Measurements from ENCODE around the gene MIOX.

MIOX gene

DNA sequence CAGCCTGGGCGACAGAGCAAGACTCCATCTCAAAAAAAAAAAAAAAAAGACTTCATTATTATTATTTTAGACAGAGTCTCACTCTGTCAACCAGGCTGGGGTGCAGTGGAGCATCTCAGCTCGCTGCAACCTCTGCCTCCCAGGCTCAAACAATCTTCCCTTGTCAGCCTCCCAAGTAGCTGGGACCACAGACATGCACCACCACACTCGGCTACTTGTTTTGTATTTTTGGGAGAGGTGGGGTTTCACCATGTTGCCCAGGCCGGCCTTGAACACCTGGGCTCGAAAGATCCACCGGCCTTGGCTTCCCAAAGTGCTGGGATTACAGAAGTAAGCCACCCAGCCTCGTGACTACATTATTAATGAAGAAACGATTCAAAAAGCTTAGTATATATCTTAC lies 48.5 kb downstream of the MIOX start:
- Histone ChIP-seq H4K20me1 (ENCODE audit: control insufficient read depth, insufficient read depth, low read depth, low read length) (no peaks in the 10 kb centered on the region), H3K27ac (ENCODE audit: low read depth, low read length) (peak overlapping the region; percentile 97), H3K4me1 (ENCODE audit: control insufficient read depth, low read length) (peaks cover 88% of the 10 kb centered on the region), H3K4me2 (ENCODE audit: low read length) (peak overlapping the region; percentile 76), H3K9me2 (replicated peaks; ENCODE audit: control insufficient read depth, low read length) (no peaks in the 10 kb centered on the region), H3K27me3 (ENCODE audit: control insufficient read depth, low read length) (no peaks in the 10 kb centered on the region), H3K9me3 (ENCODE audit: control insufficient read depth, insufficient read depth, low read length) (no peaks in the 10 kb centered on the region), H3K79me2 (ENCODE audit: control insufficient read depth, low read length) (peaks cover 17% of the 10 kb centered on the region), H3K36me3 (ENCODE audit: control insufficient read depth, low read length) (peaks cover 2% of the 10 kb centered on the region; the same call in 1 of the 2 replicates), H3F3A (ENCODE audit: control insufficient read depth, insufficient read depth) (peaks cover 47% of the 10 kb centered on the region), H3K4me3 (ENCODE audit: low read length) (peak overlapping the region; percentile 54)
- TF ChIP-seq, protein P1, sequence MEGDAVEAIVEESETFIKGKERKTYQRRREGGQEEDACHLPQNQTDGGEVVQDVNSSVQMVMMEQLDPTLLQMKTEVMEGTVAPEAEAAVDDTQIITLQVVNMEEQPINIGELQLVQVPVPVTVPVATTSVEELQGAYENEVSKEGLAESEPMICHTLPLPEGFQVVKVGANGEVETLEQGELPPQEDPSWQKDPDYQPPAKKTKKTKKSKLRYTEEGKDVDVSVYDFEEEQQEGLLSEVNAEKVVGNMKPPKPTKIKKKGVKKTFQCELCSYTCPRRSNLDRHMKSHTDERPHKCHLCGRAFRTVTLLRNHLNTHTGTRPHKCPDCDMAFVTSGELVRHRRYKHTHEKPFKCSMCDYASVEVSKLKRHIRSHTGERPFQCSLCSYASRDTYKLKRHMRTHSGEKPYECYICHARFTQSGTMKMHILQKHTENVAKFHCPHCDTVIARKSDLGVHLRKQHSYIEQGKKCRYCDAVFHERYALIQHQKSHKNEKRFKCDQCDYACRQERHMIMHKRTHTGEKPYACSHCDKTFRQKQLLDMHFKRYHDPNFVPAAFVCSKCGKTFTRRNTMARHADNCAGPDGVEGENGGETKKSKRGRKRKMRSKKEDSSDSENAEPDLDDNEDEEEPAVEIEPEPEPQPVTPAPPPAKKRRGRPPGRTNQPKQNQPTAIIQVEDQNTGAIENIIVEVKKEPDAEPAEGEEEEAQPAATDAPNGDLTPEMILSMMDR (IDR thresholded peaks at IDR 0.05; ENCODE audit: low read depth, low read length, poor library complexity, severe bottlenecking): no peak
- TF ChIP-seq EZH2phosphoT487 (IDR thresholded peaks at IDR 0.05; ENCODE audit: borderline replicate concordance, low read length): no peak

DNA sequence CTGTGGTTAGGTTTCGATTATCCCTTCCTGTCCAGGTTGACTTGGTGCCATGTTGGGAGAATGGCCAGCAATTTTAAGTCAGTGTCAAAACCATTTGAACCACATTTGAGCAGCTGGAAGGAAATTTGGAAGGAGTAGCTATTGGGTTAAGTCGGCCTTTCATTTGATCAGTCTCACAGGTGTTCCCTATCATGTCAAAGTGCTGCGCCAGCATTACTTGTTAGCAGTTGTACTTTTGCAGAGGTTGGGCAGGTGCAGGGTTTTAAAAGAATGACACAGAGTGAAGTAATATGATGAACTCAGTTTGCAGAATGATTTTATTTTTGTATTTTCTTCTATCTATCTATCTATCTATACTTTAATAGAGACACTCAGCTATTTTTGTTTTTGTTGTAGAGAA lies 49.6 kb downstream of the MIOX start:
- peaks cover 93% of the 10 kb centered on the region for H3K4me1 ChIP-seq (ENCODE audit: control insufficient read depth, low read length)
- H3K4me2 ChIP-seq (ENCODE audit: low read length): peak overlapping the region; percentile 76

GRCh38 chr22:50537765-50538164 lies 51.1 kb downstream of the MIOX start:
- no peaks in the 10 kb centered on the region for H3K27me3 ChIP-seq (ENCODE audit: control insufficient read depth, low read length)
- H3K9me3 ChIP-seq (ENCODE audit: control insufficient read depth, insufficient read depth, low read length): no peaks in the 10 kb centered on the region
- H3K4me1 ChIP-seq (ENCODE audit: control insufficient read depth, low read length): peaks cover 99% of the 10 kb centered on the region
- H3F3A ChIP-seq (ENCODE audit: control insufficient read depth, insufficient read depth): peaks cover 62% of the 10 kb centered on the region
- no peaks in the 10 kb centered on the region; the same call in 1 of the 2 replicates for H3K79me2 ChIP-seq (ENCODE audit: control insufficient read depth, low read length)
- TF ChIP-seq, protein P1 (IDR thresholded peaks at IDR 0.05; ENCODE audit: low read depth, low read length, poor library complexity, severe bottlenecking): no peak
- no peak for TF ChIP-seq EZH2phosphoT487 (IDR thresholded peaks at IDR 0.05; ENCODE audit: borderline replicate concordance, low read length)
- no peak overlapping the region for H3K4me2 ChIP-seq (ENCODE audit: low read length)
- no peaks in the 10 kb centered on the region for H4K20me1 ChIP-seq (ENCODE audit: control insufficient read depth, insufficient read depth, low read depth, low read length)
- H3K36me3 ChIP-seq (ENCODE audit: control insufficient read depth, low read length): no peaks in the 10 kb centered on the region
- H3K27ac ChIP-seq (ENCODE audit: low read depth, low read length): peak overlapping the region; percentile 94
- no peaks in the 10 kb centered on the region for H3K9me2 ChIP-seq (replicated peaks; ENCODE audit: control insufficient read depth, low read length)
- no peak overlapping the region for H3K4me3 ChIP-seq (ENCODE audit: low read length)

More for the DNA sequence above, 49.6 kb downstream of the MIOX start:
- H3K27me3 ChIP-seq (ENCODE audit: control insufficient read depth, low read length): no peaks in the 10 kb centered on the region
- H3K79me2 ChIP-seq (ENCODE audit: control insufficient read depth, low read length): peaks cover 15% of the 10 kb centered on the region
- no peaks in the 10 kb centered on the region for H3K9me2 ChIP-seq (replicated peaks; ENCODE audit: control insufficient read depth, low read length)
- no peak for TF ChIP-seq EZH2phosphoT487 (IDR thresholded peaks at IDR 0.05; ENCODE audit: borderline replicate concordance, low read length)
- TF ChIP-seq, protein P1 (IDR thresholded peaks at IDR 0.05; ENCODE audit: low read depth, low read length, poor library complexity, severe bottlenecking): no peak
- H3K36me3 ChIP-seq (ENCODE audit: control insufficient read depth, low read length): no peaks in the 10 kb centered on the region; the same call in 1 of the 2 replicates
- no peaks in the 10 kb centered on the region for H4K20me1 ChIP-seq (ENCODE audit: control insufficient read depth, insufficient read depth, low read depth, low read length)
- no peaks in the 10 kb centered on the region for H3K9me3 ChIP-seq (ENCODE audit: control insufficient read depth, insufficient read depth, low read length)
- H3K27ac ChIP-seq (ENCODE audit: low read depth, low read length): peak overlapping the region; percentile 97
- H3K4me3 ChIP-seq (ENCODE audit: low read length): peak overlapping the region; percentile 36; the same call in 1 of the 2 replicates
- peaks cover 56% of the 10 kb centered on the region for H3F3A ChIP-seq (ENCODE audit: control insufficient read depth, insufficient read depth)
